ENCODE data around the gene EMC7. TPM values are rescaled to one million over a fixed set of nuclear protein-coding genes. Genes with fewer than 3 reads are reported as not detected.
A peak's percentile ranks its signal among the peaks of the same experiment; 100 is the strongest.

EMC7 gene
- total and polyA plus RNA-seq, 2 of the 13 experiments (the other 11 are each of a cell fraction or from before 2014, with no cell fraction given) = 46.8 to 113 TPM

GRCh38 chr15:34102175-34102925 lies 688 bp upstream of the EMC7 start (continued):
- TF ChIP-seq ASH2L (IDR thresholded peaks at IDR 0.05; ENCODE audit: insufficient read length, low read depth, low read length) = peak; percentile 4
- TF ChIP-seq ZXDC (CRISPR knock-in tag; IDR thresholded peaks at IDR 0.05) = no peak
- 0 out of 2 replicates have a peak, but pooled peaks have one; percentile 3 for TF ChIP-seq KMT2B (CRISPR knock-in tag; IDR thresholded peaks at IDR 0.05)
- 0 out of 2 replicates have a peak, but pooled peaks have one; percentile 9 for TF ChIP-seq KMT2A (CRISPR knock-in tag; IDR thresholded peaks at IDR 0.05)
- TF ChIP-seq PAX8 (CRISPR knock-in tag; IDR thresholded peaks at IDR 0.05; ENCODE audit: borderline replicate concordance) = no peak
- TF ChIP-seq TAF15 (IDR thresholded peaks at IDR 0.05; ENCODE audit: low read depth, low read length, poor library complexity, severe bottlenecking) = no peak
- peak; percentile 31; the same call in 1 of the 2 replicates for TF ChIP-seq ZNF784 (CRISPR knock-in tag; IDR thresholded peaks at IDR 0.05; ENCODE audit: borderline replicate concordance)
- no peak for TF ChIP-seq ZNF260 (CRISPR knock-in tag; IDR thresholded peaks at IDR 0.05; ENCODE audit: borderline replicate concordance, low read depth)
- TF ChIP-seq ZNF772 (CRISPR knock-in tag; IDR thresholded peaks at IDR 0.05) = no peak
- no peak for TF ChIP-seq MXD1 (CRISPR knock-in tag; IDR thresholded peaks at IDR 0.05)
- no peak for TF ChIP-seq KDM1A (CRISPR knock-in tag; IDR thresholded peaks at IDR 0.05)
- no peak for TF ChIP-seq ZNF317 (CRISPR knock-in tag; IDR thresholded peaks at IDR 0.05)
- no peak for TF ChIP-seq WIZ (CRISPR knock-in tag; IDR thresholded peaks at IDR 0.05)
- TF ChIP-seq ZNF841 (CRISPR knock-in tag; IDR thresholded peaks at IDR 0.05; ENCODE audit: borderline replicate concordance) = no peak
- 0 out of 2 replicates have a peak, but pooled peaks have one; percentile 22 for TF ChIP-seq NKX3-1 (CRISPR knock-in tag; IDR thresholded peaks at IDR 0.05)
- TF ChIP-seq ZNF264 (CRISPR knock-in tag; IDR thresholded peaks at IDR 0.05) = no peak
- no peak for TF ChIP-seq ZNF160 (CRISPR knock-in tag; IDR thresholded peaks at IDR 0.05)
- no peak for TF ChIP-seq NBN (conservative IDR thresholded peaks at IDR 0.05)
- TF ChIP-seq FOXJ3 (CRISPR knock-in tag; IDR thresholded peaks at IDR 0.05; ENCODE audit: borderline replicate concordance) = no peak
- peak; percentile 8; the same call in 1 of the 2 replicates for TF ChIP-seq ZNF350 (CRISPR knock-in tag; IDR thresholded peaks at IDR 0.05; ENCODE audit: borderline replicate concordance, low read depth)
- no peak for TF ChIP-seq TEF (CRISPR knock-in tag; IDR thresholded peaks at IDR 0.05)
- no peak for TF ChIP-seq BRD4 (CRISPR knock-in tag; IDR thresholded peaks at IDR 0.05)
- no peak for TF ChIP-seq CC2D1A (CRISPR knock-in tag; IDR thresholded peaks at IDR 0.05)
- no peak for TF ChIP-seq REXO4 (CRISPR knock-in tag; IDR thresholded peaks at IDR 0.05; ENCODE audit: borderline replicate concordance)
- TF ChIP-seq ZNF558 (CRISPR knock-in tag; IDR thresholded peaks at IDR 0.05; ENCODE audit: borderline replicate concordance) = 0 out of 2 replicates have a peak, but pooled peaks have one; percentile 56
- no peak for TF ChIP-seq SOX5 (CRISPR knock-in tag; IDR thresholded peaks at IDR 0.05; ENCODE audit: borderline replicate concordance)

All from HepG2 (cell line).